Fibroblast of skin of scalp (primary cell): ENCODE measurements around the gene TMEM273.

Source experiments
- DNase-seq: peaks from one replicate; pipeline ENCODE4 v3.0.0-alpha.2; 2013

Gene TMEM273

DNA sequence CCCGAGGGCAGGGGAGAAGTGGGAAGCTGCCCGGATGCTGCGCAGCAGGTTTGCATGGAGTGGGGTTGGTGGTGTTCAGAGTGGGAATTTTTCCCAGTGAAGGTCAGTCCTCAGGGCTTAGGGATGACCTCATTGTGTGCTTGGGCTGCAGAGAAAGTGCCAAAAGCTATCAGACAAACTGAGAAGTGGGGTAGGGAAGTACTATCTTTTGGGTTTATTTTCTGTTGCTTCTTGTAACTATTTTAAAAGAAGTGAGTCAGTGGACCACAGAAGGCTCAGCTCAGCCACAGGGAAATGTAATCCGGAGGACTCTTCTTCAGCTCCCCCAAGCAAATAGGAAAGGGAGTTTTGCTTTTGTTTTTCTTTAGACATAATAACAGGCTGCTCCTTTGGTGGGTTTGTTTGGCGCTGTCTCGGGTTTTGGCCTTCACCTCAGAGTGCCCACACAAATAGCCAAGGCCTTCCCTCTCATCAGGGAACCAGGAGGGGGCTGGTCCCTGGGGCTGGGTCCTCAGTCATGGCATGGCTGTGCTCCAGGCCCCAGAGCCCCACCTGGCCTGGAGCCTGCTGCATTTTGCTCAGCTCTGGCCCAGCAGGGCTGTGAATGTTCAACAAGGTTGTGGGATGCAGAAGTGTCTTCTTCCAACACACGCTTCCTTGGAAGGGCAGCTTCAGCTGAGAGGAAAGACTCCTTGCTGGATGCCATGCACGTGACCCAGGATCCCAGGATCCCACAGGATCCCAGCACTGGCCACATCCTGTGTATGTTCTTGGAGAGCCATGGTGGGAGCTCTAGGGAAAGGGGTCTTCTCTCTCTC, 49.0 kb downstream of the TMEM273 start:
- peak; percentile 92 for DNase-seq

DNA sequence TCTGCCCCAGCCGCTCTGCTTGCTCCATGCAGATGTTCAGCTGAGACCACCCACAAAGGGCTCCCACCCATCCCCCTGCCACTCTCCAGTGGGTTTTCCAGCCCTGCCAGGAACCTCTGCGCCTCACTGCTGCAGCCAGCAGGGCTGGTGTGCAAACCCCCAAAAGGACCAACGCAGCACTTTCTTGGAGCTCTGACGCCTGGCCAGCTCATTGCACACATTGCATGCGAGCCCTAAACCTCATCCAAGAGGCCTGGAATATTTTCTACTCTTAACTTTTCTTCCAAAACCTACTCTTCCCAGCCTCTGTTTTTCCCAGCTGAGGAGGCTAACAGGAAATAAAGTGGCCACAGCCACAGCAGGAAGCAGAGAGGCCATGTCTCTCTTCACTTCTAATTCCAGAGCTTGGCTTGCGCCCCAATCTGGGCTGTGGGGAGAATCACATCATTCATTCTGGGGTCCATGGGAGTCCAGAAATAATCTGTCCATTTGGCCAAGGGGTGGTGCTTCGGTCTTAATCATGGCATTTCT, 49.8 kb downstream of the TMEM273 start:
- DNase-seq, result peak; percentile 98

DNA sequence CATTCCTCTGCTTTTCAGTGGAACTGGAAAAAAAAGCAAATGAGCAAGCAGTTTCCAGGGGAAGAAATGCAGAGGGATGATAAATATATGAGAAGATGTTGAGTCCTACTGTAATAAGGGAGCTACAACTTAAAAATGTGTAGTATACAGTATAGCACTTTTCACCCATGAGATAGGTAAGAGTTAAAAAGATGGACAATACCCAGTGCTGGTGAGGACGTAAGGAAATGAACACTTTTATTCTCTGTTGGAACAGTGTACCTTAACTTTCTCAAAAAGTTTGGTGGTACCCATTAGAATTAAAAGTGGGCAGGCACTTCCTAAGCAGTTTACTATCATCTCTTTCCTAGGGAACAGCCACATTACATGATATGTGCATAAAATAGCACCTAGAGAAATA, 51.7 kb downstream of the TMEM273 start:
- DNase-seq, result no peak

GRCh38 chr10:49135575-49136313, 52.4 kb downstream of the TMEM273 start:
- DNase-seq, result peak; percentile 72

GRCh38 chr10:49134327-49134726, 53.9 kb downstream of the TMEM273 start:
- no peak for DNase-seq

DNA sequence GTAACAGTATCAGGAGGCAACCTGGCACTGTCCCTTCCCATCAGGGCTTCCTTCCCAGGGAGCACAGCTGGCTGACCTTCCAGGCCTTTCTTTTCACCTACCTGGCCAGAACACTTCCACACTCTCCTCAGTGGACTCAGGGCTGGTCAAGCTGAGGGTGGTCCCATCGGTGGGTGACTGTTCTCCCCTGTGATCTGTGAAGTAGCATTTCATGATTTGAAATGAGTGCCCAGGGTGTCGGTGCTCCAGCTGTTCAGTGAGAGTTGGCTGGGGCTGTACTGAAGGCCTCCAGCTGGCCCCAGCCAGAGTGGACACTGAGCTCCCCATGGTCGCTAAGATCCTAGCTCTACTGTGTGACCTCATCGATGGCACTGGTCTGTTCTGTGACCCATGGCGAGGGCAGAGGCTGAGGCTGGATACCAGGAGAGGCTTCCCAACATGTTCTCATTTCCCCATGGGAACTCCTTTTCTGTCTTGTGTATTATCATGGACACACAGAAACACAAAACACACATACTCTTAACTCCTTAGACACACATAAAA, 54.4 kb downstream of the TMEM273 start, which contains the start of gene FAM170B:
TSS of gene FAM170B (minus strand) at position 316 of the 543 bp plus-strand sequence. CDS start at position 213, 103 bp downstream.
- DNase-seq, result no peak

- no peak for DNase-seq
These were observed 55.8 kb downstream of the TMEM273 start for GRCh38 chr10:49132362-49132737.

- no peak for DNase-seq
These were observed 56.5 kb downstream of the TMEM273 start for GRCh38 chr10:49131507-49132361.

GRCh38 chr10:49129376-49129775, 58.8 kb downstream of the TMEM273 start:
- no peak for DNase-seq

GRCh38 chr10:49128854-49129253, 59.3 kb downstream of the TMEM273 start:
- DNase-seq, result no peak

DNA sequence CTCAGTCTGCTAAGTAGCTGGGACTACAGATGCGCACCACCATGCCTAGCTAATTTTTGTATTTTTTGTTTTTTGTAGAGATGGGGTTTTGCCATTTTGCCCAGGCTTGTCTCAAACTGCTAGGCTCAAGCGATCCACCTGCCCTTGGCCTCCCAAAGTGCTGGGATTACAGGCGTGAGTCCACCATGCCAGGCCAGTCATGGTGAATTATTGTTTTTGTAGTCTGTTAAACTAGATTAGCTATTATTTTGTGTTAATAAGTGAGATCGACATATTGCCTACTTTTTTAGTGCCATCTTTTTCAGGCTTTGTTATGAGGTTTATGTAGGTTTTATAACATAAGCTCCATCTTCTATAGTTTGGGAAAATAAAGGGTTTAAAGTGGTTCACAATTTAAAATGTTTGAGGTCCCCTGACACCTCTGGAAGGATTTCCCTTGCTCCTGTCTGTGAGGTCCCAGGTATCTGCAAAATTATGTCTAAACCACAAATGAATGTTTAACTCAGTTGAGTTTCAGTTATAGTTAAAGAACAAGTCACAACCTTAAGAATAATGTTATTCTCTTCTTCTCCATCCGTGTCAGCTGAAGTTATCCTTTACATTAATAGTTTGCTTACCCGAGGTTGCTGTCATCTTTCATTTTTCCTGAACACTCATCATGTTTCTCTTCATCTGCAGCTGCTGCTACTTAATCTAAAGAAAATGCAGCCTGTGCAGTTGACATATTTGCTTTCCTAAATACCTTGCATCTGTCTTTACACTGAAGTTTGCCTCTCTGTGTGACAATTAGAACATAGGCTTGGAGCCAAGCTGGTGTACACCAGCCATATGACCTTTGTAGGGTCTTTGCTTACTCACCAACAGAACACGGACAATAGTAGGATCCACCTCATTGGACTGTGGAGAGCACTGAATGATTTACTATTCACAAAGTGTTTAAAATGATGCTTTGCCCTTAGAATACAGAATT, 63.9 kb downstream of the TMEM273 start:
- DNase-seq, result no peak

DNA sequence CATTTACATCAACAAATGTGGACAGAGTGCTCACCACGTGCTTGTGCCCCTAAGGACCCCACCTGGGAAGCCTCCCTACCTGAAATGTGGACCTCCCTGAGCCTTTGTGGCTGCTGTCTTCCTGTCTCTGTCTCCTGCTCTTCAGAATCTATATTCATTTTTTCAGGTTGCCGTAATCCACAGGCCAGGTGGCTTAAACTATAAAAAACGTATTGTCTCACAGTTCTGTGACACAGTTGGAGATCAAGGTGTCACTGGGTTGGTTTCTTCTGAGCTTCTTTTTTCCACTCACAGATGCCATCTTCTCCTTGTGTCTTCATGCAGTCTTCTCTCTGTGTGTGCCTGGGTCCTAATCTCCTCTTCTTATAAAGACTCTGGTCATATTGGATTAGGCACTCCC, 67.3 kb downstream of the TMEM273 start:
- DNase-seq, result no peak

GRCh38 chr10:49119746-49120145, 68.4 kb downstream of the TMEM273 start:
- peak; percentile 66 for DNase-seq

- no peak for DNase-seq
These were observed 69.6 kb downstream of the TMEM273 start for GRCh38 chr10:49118430-49119074.

- DNase-seq, result no peak
These were observed 70.7 kb downstream of the TMEM273 start for GRCh38 chr10:49117376-49118070.

DNA sequence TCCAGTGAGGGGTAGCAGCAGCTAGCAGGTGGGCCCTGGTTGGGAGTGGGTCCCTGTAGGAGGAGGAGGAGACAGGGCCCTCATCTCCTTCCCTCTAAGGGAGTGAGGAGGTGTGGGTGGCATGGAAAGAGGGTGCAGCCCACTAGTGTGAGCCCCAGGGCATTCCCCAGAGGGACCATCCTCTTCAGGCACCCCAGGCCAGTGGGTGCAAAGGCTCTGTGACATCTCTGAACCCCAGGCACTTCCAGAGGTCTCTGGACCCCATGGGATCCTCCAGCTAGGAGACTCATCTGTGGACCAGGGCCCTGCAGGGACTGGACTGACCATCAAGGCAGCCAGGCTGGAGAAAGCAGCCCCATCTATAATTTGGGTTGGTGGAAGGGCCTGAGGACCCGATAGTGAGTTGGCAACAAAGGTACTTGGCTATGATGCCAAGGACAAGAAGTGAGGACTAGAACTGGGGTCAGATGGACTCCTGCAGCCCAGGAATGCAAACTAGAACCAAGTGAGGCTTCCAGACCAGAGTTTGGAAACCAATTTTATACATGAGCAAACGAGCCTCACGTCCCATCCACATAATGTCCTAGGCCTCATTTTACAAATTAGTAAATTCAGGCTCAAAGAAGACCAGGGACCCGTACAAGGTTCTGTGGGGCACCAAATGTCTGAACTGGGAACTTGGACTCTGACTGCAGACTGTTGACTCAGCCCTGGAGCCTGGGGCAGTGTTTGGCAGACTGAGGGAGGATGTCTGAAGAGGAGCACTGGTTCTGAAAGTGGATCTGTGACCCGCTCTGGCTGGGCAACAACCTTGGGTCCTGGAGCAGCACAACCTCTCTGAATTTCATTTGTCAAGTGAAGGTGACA, 71.4 kb downstream of the TMEM273 start:
- no peak for DNase-seq

DNA sequence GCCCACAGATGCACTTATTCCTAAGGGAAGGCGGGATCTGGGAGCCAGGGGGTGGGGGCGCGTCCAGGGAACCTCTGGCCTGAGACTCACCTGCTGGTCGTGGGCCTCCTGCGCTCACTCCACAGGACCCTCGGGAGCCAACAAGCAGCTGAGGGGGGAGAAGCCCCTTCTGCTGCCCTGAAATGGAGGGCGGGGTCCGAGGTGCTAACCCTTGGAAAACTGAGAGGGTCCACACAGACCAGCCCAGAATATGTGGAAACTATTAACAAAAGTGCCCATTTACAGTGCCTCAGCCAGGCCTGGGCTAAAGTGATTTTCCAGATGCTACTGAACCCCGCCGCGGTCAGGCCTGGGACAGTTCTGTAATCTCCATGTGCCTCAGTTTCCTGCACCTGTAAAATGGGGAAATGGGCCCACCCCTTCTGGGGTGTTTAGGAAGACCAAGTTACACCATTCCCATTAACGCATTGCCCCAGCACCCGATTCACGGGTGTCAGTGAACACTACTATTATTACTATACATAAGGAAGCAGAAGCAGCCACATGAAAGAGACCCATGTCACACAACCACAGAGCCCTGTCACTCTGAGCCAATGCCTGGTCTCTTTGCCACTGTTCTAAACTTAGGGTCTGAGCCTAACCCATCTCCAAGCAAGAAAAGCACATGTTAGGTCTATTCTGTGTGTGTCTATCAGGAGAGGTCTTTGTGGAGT, 72.2 kb downstream of the TMEM273 start:
- no peak for DNase-seq
